IPS-18c (cell line): Measurements from ENCODE around the gene ARMC6.

ENCODE experiments used
- H3K4me3 ChIP-seq: 2 replicates; pipeline ENCODE4 v1.7.0; 2013; ENCODE audit warnings: low read depth, mild to moderate bottlenecking, low read length, moderate library complexity; ENCODE audit not compliant: insufficient read depth
- H3K9me3 ChIP-seq: one replicate; pipeline ENCODE4 v1.6.1; 2013; ENCODE audit warnings: mild to moderate bottlenecking, low read length, moderate library complexity; ENCODE audit not compliant: control insufficient read depth, insufficient read depth

Gene ARMC6

GRCh38 chr19:19043881-19044280, 10.5 kb downstream of the ARMC6 start:
- Histone ChIP-seq H3K9me3 (no peaks in the 10 kb centered on the region), H3K4me3 (no peak overlapping the region)

- Histone ChIP-seq H3K4me3 (no peak overlapping the region), H3K9me3 (no peaks in the 10 kb centered on the region)
Measured at GRCh38 chr19:19049406-19049805, 16.0 kb downstream of the ARMC6 start.

GRCh38 chr19:19050104-19050503, 16.7 kb downstream of the ARMC6 start:
- H3K9me3 ChIP-seq, result no peaks in the 10 kb centered on the region
- H3K4me3 ChIP-seq, result no peak overlapping the region

GRCh38 chr19:19050731-19051130, 17.3 kb downstream of the ARMC6 start:
- H3K9me3 ChIP-seq, result no peaks in the 10 kb centered on the region
- no peak overlapping the region for H3K4me3 ChIP-seq

- no peak overlapping the region for H3K4me3 ChIP-seq
- H3K9me3 ChIP-seq, result no peaks in the 10 kb centered on the region
Measured at GRCh38 chr19:19051478-19052213, 18.2 kb downstream of the ARMC6 start.

- Histone ChIP-seq H3K9me3 (no peaks in the 10 kb centered on the region), H3K4me3 (no peak overlapping the region)
Measured at GRCh38 chr19:19052921-19053320, 19.5 kb downstream of the ARMC6 start.

- no peak overlapping the region for H3K4me3 ChIP-seq
- H3K9me3 ChIP-seq, result no peaks in the 10 kb centered on the region
Measured at GRCh38 chr19:19053508-19054314, 20.3 kb downstream of the ARMC6 start.

- H3K4me3 ChIP-seq, result no peak overlapping the region
- H3K9me3 ChIP-seq, result no peaks in the 10 kb centered on the region
Measured at GRCh38 chr19:19054315-19054938, 21.0 kb downstream of the ARMC6 start.

- Histone ChIP-seq H3K9me3 (no peaks in the 10 kb centered on the region), H3K4me3 (no peak overlapping the region)
Measured at GRCh38 chr19:19054939-19055440, 21.6 kb downstream of the ARMC6 start.

- no peak overlapping the region for H3K4me3 ChIP-seq
- H3K9me3 ChIP-seq, result no peaks in the 10 kb centered on the region
Measured at GRCh38 chr19:19055701-19056100, 22.3 kb downstream of the ARMC6 start.

GRCh38 chr19:19056636-19057275, 23.4 kb downstream of the ARMC6 start:
- Histone ChIP-seq H3K9me3 (no peaks in the 10 kb centered on the region), H3K4me3 (no peak overlapping the region)

- Histone ChIP-seq H3K4me3 (no peak overlapping the region), H3K9me3 (no peaks in the 10 kb centered on the region)
Measured at GRCh38 chr19:19057317-19057716, 23.9 kb downstream of the ARMC6 start.

GRCh38 chr19:19057720-19058119, 24.3 kb downstream of the ARMC6 start:
- H3K4me3 ChIP-seq, result no peak overlapping the region
- no peaks in the 10 kb centered on the region for H3K9me3 ChIP-seq

GRCh38 chr19:19059018-19059836, 25.8 kb downstream of the ARMC6 start:
- H3K9me3 ChIP-seq, result no peaks in the 10 kb centered on the region
- H3K4me3 ChIP-seq, result no peak overlapping the region

- Histone ChIP-seq H3K4me3 (no peak overlapping the region), H3K9me3 (no peaks in the 10 kb centered on the region)
Measured at GRCh38 chr19:19059837-19060611, 26.6 kb downstream of the ARMC6 start.

- Histone ChIP-seq H3K9me3 (no peaks in the 10 kb centered on the region), H3K4me3 (no peak overlapping the region)
Measured at GRCh38 chr19:19061506-19061905, 28.1 kb downstream of the ARMC6 start.
